ENCODE data around the gene BTAF1. TPM values are rescaled to one million over a fixed set of nuclear protein-coding genes. Genes with fewer than 3 reads are reported as not detected.

Gene BTAF1
- total RNA-seq, 3 donors from 2014 or later: 25.7 to 34.4 (median 27.0) TPM

DNA sequence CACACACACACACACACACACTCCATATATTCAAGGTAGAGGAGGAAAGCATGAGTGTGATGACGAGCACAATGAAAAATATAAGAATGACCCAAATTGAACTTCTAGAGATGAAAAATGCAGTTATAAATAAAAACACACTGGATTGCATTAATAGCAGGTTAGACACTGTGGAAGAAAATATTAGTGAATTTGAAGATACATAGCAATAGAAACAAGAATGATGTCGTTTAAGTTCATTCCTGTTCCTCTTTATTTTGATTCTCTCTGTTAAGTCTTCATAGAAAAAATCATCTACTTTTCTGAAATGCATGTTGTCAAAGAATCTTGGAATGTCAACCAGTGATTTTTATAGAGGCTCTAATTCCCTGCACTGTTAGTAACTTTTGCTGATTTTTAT is 78.4 kb downstream of the BTAF1 start:
- intact Hi-C loops (cut with DNase I, micrococcal nuclease): no loop called here
- DNase-seq: no peak
- H3K4me3 ChIP-seq: no peak overlapping the region
- no peak for ATAC-seq
- H3K4me1 ChIP-seq (ENCODE audit: low read depth): no peaks in the 10 kb centered on the region
- TF ChIP-seq, protein P1, sequence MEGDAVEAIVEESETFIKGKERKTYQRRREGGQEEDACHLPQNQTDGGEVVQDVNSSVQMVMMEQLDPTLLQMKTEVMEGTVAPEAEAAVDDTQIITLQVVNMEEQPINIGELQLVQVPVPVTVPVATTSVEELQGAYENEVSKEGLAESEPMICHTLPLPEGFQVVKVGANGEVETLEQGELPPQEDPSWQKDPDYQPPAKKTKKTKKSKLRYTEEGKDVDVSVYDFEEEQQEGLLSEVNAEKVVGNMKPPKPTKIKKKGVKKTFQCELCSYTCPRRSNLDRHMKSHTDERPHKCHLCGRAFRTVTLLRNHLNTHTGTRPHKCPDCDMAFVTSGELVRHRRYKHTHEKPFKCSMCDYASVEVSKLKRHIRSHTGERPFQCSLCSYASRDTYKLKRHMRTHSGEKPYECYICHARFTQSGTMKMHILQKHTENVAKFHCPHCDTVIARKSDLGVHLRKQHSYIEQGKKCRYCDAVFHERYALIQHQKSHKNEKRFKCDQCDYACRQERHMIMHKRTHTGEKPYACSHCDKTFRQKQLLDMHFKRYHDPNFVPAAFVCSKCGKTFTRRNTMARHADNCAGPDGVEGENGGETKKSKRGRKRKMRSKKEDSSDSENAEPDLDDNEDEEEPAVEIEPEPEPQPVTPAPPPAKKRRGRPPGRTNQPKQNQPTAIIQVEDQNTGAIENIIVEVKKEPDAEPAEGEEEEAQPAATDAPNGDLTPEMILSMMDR (IDR thresholded peaks at IDR 0.05): no peak
- no peaks in the 10 kb centered on the region for H3K9me3 ChIP-seq
- no peaks in the 10 kb centered on the region for H3K36me3 ChIP-seq (ENCODE audit: low read depth)

DNA sequence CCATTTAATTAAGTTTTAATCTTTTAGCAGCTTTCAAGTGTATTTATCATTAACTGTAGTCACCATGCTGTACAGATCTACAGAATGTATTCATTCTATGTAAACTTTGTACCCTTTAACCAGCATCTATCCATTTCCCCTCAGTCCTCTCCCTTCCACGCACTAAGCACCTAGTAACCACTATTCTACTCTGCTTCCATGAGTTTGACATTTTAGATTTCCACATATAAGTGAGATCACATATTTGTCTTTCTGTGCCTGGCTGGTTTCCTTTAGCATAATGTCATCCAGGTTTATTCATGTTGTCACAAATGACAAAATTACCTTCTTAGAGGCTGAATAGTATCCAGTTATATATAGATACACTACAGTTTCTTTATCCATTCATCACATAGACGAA is 79.7 kb downstream of the BTAF1 start:
- no peak for ATAC-seq
- intact Hi-C loops (cut with DNase I, micrococcal nuclease): no loop called here

DNA sequence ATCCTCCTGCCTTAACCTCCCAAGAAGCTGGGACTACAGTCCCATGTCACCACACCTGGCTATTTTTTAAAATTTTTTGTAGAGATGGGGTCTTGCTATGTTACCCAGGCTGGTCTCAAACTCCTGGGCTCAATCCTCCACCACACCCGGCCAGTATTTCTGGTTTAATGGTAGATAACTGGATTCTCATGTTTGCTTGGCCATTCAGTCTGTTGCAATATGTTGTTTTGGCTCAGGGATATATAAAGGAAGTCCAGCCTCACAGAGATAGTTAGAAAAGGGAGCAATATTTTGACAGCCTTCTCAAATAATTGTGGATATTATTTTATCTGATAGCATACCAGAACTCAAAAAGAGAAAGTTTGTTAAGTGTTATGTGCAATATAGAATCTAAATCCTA is 82.4 kb downstream of the BTAF1 start:
- H3K4me3 ChIP-seq: no peak overlapping the region
- intact Hi-C loops (cut with DNase I, micrococcal nuclease): no loop called here
- H3K4me1 ChIP-seq (ENCODE audit: low read depth): no peaks in the 10 kb centered on the region
- H3K36me3 ChIP-seq (ENCODE audit: low read depth): no peaks in the 10 kb centered on the region
- H3K9me3 ChIP-seq: no peaks in the 10 kb centered on the region
- ATAC-seq (no peak), DNase-seq (no peak)
- TF ChIP-seq, protein P1 (IDR thresholded peaks at IDR 0.05): no peak

More for the DNA sequence above, 79.7 kb downstream of the BTAF1 start:
- no peaks in the 10 kb centered on the region for H3K9me3 ChIP-seq
- no peaks in the 10 kb centered on the region for H3K36me3 ChIP-seq (ENCODE audit: low read depth)
- H3K4me3 ChIP-seq: no peak overlapping the region
- no peak for DNase-seq
- TF ChIP-seq, protein P1 (IDR thresholded peaks at IDR 0.05): no peak
- H3K4me1 ChIP-seq (ENCODE audit: low read depth): no peaks in the 10 kb centered on the region

DNA sequence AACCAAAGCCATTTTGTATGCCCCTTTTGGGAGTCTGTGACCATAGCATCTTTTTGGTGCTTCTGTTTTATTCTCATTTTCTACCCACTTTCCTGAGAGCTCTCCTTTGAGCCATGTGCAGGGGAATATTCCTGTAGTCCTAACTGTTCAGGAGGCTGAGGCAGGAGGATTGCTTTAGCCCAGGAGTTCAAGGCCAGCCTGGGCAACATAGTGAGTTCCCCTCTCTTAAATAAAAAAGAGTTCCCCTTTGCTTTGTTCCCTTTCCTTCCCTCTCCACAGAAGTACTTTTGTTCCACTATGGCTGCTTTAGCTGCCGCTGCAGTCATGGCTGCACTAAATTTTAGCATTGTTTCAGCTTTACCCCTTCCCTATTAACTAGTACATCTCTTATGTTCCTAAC is 85.9 kb downstream of the BTAF1 start:
- Histone ChIP-seq H3K4me3 (no peak overlapping the region), H3K9me3 (no peaks in the 10 kb centered on the region), H3K36me3 (ENCODE audit: low read depth) (no peaks in the 10 kb centered on the region), H3K4me1 (ENCODE audit: low read depth) (no peaks in the 10 kb centered on the region)
- intact Hi-C loops (cut with DNase I, micrococcal nuclease): no loop called here
- TF ChIP-seq, protein P1 (IDR thresholded peaks at IDR 0.05): no peak
- no peak for DNase-seq
- no peak for ATAC-seq

DNA sequence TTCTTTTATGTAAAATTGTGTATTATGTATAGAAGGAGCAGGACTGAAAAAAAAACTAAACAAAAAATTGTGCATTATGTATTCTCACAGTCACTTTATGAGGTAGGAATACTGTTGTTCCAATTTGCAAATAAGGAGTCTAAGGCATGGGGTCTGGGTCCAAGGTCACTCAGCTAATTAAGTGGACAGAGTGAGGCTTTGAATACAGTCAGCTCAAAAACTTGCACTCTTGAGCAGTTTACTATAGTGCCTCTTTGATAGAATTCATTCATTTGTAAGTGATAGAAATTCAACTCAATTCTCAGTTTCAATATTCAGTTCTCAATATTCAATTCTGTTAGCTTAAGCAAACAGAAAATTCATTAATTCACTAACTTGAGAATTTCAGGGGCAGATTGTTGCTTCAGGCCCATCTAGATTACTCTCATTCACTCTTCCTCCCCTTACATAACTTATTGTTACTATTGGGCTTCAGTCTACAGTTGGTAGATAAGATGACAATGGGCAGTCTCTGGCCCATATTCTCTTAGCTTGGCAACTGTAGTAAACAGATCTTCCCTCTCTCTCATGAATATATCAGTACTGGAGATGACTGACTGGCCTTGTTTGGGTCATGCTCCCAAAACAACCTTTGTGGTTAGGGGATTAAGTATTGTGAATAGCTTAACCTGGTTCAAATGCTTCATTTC is 86.6 kb downstream of the BTAF1 start:
- no peaks in the 10 kb centered on the region for H3K9me3 ChIP-seq
- H3K36me3 ChIP-seq (ENCODE audit: low read depth): no peaks in the 10 kb centered on the region
- intact Hi-C loops (cut with DNase I, micrococcal nuclease): no loop called here

More for the DNA sequence above, 86.6 kb downstream of the BTAF1 start:
- Histone ChIP-seq H3K4me1 (ENCODE audit: low read depth) (no peaks in the 10 kb centered on the region), H3K4me3 (no peak overlapping the region)
- TF ChIP-seq, protein P1 (IDR thresholded peaks at IDR 0.05): no peak
- ATAC-seq (no peak), DNase-seq (no peak)
